ENCODE data around the gene NELFB.

The NELFB gene

GRCh38 chr9:137314561-137315560, 59.7 kb downstream of the NELFB start:
- DNase-seq (ENCODE audit: low read depth in 2 of 2) = no peak

- DNase-seq (ENCODE audit: low read depth in 2 of 2) = no peak
Measured at GRCh38 chr9:137315581-137316011, 60.5 kb downstream of the NELFB start.

GRCh38 chr9:137316012-137316981, 61.2 kb downstream of the NELFB start:
- DNase-seq (ENCODE audit: low read depth in 2 of 2) = no peak

- DNase-seq (ENCODE audit: low read depth in 2 of 2) = no peak
Measured at GRCh38 chr9:137317021-137317717, 62.0 kb downstream of the NELFB start.

GRCh38 chr9:137317718-137318511, 62.8 kb downstream of the NELFB start:
- DNase-seq (ENCODE audit: low read depth in 2 of 2) = no peak

GRCh38 chr9:137318602-137319001, 63.5 kb downstream of the NELFB start:
- DNase-seq (ENCODE audit: low read depth in 2 of 2) = no peak

- DNase-seq (ENCODE audit: low read depth in 2 of 2) = no peak
Measured at GRCh38 chr9:137319011-137319738, 64.0 kb downstream of the NELFB start.

GRCh38 chr9:137319739-137320551, 64.8 kb downstream of the NELFB start:
- no peak for DNase-seq (ENCODE audit: low read depth in 2 of 2)

- no peak for DNase-seq (ENCODE audit: low read depth in 2 of 2)
Measured at GRCh38 chr9:137320555-137321384, 65.6 kb downstream of the NELFB start.

- no peak for DNase-seq (ENCODE audit: low read depth in 2 of 2)
Measured at GRCh38 chr9:137321726-137322361, 66.7 kb downstream of the NELFB start.

Data from stimulated activated CD4-positive, alpha-beta T cell treated with anti-CD3 and anti-CD28 coated beads, Interleukin-15, amount 100 ng/mL, for 48 hours (primary cell).